DMS53 treated with DMSO at 0.1 percent for 48 hours (cell line): ENCODE data around the gene ATP6V0D1.
"Not testable (repeated sequence)": the region's sequence is repeated elsewhere in the genome, so short reads cannot be mapped to it uniquely, and the experiment has no call there.

Experiments used
- DNase-seq: peaks from one replicate; lab custom pipeline; 2025; ENCODE audit not compliant: unreplicated experiment; lab: John Stamatoyannopoulos, UW

Gene ATP6V0D1

GRCh38 chr16:67480833-67481560 is at the start of gene ATP6V0D1:
TSS of gene ATP6V0D1 (minus strand) at chr16:67481157. CDS start at chr16:67481086, 71 bp downstream.
- peak; percentile 87 for DNase-seq

GRCh38 chr16:67530013-67530939 is 49.3 kb upstream of the ATP6V0D1 start:
- peak; percentile 42 for DNase-seq

GRCh38 chr16:67529582-67530012 is 48.6 kb upstream of the ATP6V0D1 start:
- DNase-seq: no peak

GRCh38 chr16:67528870-67529581 is 48.1 kb upstream of the ATP6V0D1 start:
- DNase-seq: no peak

- peak; percentile 21 for DNase-seq
Observed at GRCh38 chr16:67528222-67528869, 47.4 kb upstream of the ATP6V0D1 start, which contains the start of gene RIPOR1. TSS of gene RIPOR1 (plus strand) at chr16:67528829. CDS start at chr16:67538447, 9,618 bp downstream.

- no peak for DNase-seq
Observed at GRCh38 chr16:67526149-67526791, 45.3 kb upstream of the ATP6V0D1 start.

GRCh38 chr16:67525176-67525860 is 44.4 kb upstream of the ATP6V0D1 start:
- no peak for DNase-seq

- peak; percentile 81 for DNase-seq
Observed at GRCh38 chr16:67521095-67521804, 40.3 kb upstream of the ATP6V0D1 start.

GRCh38 chr16:67519242-67519641 is 38.3 kb upstream of the ATP6V0D1 start:
- DNase-seq: no peak

- DNase-seq: no peak
Observed at GRCh38 chr16:67518676-67519075, 37.7 kb upstream of the ATP6V0D1 start.

- no peak for DNase-seq
Observed at GRCh38 chr16:67517661-67518423, 36.9 kb upstream of the ATP6V0D1 start.

- DNase-seq: no peak
Observed at GRCh38 chr16:67517155-67517445, 36.1 kb upstream of the ATP6V0D1 start.

- no peak for DNase-seq
Observed at GRCh38 chr16:67516296-67517154, 35.6 kb upstream of the ATP6V0D1 start.

GRCh38 chr16:67514382-67514828 is 33.4 kb upstream of the ATP6V0D1 start:
- DNase-seq: peak; percentile 51

- not testable (repeated sequence) for DNase-seq
Observed at GRCh38 chr16:67513892-67514291, 32.9 kb upstream of the ATP6V0D1 start.

GRCh38 chr16:67509016-67509415 is 28.1 kb upstream of the ATP6V0D1 start:
- DNase-seq: no peak

- no peak for DNase-seq
Observed at GRCh38 chr16:67506468-67506867, 25.5 kb upstream of the ATP6V0D1 start.
